HG02885 (cell line): ENCODE results near the gene CCDC180.

Source experiments
- ATAC-seq: cut with Tn5 transposase; IDR thresholded peaks from one replicate; pipeline ENCODE4 v1.9.1; 2021; ENCODE audit warnings: mild to moderate bottlenecking; ENCODE audit not compliant: unreplicated experiment, poor library complexity

The CCDC180 gene

GRCh38 chr9:97357056-97357455 is 49.6 kb downstream of the CCDC180 start:
- ATAC-seq: no peak
